HG03103 (cell line): ENCODE measurements around the gene STX19.
"Not testable (repeated sequence)": the region's sequence is repeated elsewhere in the genome, so short reads cannot be mapped to it uniquely, and the experiment has no call there.

ENCODE experiments used
- ATAC-seq: cut with Tn5 transposase; IDR thresholded peaks from one replicate; pipeline ENCODE4 v1.9.1; 2021; ENCODE audit warnings: low read depth; ENCODE audit not compliant: unreplicated experiment

STX19 gene, protein sequence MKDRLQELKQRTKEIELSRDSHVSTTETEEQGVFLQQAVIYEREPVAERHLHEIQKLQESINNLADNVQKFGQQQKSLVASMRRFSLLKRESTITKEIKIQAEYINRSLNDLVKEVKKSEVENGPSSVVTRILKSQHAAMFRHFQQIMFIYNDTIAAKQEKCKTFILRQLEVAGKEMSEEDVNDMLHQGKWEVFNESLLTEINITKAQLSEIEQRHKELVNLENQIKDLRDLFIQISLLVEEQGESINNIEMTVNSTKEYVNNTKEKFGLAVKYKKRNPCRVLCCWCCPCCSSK

GRCh38 chr3:94028093-94028837, at the start of gene STX19:
STX19 (minus strand) TSS chr3:94028597; CDS start chr3:94015269, 13,328 bp downstream.
- ATAC-seq: no peak

DNA sequence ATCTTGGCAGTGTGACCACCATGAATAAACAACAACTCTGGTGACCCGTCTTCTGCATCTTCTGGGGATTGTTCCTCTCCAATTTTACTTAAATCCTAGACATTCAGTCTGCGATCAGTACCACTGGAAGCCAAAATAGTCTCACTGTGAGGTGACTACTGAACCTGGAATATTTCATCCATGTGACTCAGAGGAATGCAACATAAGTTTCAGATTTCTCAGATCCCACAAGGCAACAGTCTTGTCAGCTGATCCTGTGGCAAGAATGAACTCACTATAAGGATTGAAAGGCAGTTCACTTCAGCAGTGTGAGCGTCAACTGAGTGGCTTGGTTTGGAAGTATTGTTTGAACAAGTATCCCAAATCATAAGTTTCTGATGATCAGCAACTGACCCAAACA, 47.7 kb upstream of the STX19 start:
- ATAC-seq: no peak

GRCh38 chr3:94071713-94072284, 43.4 kb upstream of the STX19 start:
- ATAC-seq: peak; percentile 86

GRCh38 chr3:94070341-94070911, 42.0 kb upstream of the STX19 start:
- ATAC-seq: no peak

DNA sequence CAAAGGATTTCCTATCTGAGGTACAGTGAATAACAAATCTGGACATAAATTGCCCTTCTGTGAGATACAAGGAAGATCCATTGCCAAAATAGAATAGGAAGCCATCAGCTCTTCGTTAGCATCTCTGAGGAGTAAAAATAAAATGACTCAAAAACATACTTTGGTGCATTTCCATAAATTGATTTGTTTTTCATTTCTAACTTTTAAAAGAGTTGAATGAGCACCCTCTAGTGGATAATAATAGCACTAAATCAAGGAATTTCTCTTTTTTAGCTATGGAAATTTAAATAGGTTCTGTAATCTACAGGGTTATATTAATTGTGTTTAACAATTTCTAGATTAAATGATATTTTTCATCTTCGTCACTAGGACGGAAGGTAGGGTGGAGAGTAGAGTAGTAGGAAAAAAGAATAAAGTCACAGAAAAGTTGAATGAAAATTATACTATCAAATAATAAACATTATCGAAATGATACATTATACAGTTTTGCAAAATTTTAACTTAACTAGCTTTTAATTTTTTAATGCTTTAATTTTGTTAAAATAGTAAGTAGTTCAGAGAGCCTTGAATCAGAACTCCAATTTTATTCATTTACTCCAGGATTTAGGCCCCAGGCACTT, 40.9 kb upstream of the STX19 start:
- ATAC-seq: no peak

GRCh38 chr3:94066506-94067500, 38.4 kb upstream of the STX19 start:
- ATAC-seq: no peak

GRCh38 chr3:94065819-94066480, 37.6 kb upstream of the STX19 start:
- no peak for ATAC-seq

- ATAC-seq: no peak
Measured at GRCh38 chr3:94065122-94065521, 36.7 kb upstream of the STX19 start.

DNA sequence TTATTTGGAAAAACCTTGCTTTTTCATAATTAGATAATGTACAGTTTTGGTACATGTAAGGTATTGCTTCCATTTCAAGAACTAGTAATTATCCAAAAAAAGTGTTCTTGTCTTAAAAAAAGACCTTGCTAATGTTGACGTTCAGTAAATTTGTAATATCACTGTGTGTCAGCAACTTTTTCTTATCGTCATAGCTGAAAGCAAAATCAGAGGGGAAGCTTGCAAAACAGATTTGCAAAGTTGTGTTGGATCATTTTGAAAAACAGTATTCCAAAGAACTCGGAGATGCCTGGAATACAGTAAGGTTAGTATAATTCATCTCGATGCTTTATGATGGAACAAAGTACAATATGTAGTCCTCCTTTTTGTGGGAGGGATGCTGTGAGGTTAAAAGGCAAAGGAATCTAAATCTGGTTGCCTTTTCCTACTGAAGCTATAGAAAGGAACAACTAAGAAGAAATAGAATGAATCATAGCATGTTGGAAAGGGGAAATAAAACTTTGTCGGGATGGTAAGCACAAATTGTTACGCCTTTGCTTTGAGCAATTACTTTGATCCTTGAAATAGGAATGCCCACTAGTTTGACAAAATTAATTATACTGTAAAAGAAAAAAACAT, 36.0 kb upstream of the STX19 start:
- no peak for ATAC-seq

- no peak for ATAC-seq
Measured at GRCh38 chr3:94063496-94064119, 35.2 kb upstream of the STX19 start.

GRCh38 chr3:94062513-94063404, 34.4 kb upstream of the STX19 start, which contains the start of the genes DHFR2 and NSUN3:
DHFR2 (minus strand) TSS chr3:94062916; CDS start chr3:94061511, 1,405 bp downstream.
NSUN3 (plus strand) TSS chr3:94063061; CDS start chr3:94063127, 66 bp downstream.
- peak; percentile 87 for ATAC-seq

- ATAC-seq: no peak
Measured at GRCh38 chr3:94061297-94061696, 32.9 kb upstream of the STX19 start.

- ATAC-seq: no peak
Measured at GRCh38 chr3:94050546-94050945, 22.1 kb upstream of the STX19 start.

DNA sequence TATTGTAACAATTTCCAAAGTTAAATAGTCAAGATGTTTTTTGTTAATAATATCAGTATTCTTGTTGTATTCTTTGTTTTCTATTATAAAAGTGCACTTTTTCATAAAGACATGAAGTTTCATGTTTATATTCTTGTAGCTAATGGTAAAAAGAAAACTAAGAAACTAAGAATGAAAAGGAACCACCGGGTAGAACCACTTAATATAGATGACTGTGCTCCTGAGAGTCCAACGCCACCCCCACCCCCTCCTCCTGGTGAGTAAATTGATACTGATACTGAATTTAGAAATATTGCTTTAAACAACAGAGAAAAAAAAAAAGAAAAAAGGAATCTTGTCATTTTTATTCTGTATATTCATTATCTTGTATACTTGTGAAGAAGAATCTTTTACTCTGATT, 20.9 kb upstream of the STX19 start:
- no peak for ATAC-seq

DNA sequence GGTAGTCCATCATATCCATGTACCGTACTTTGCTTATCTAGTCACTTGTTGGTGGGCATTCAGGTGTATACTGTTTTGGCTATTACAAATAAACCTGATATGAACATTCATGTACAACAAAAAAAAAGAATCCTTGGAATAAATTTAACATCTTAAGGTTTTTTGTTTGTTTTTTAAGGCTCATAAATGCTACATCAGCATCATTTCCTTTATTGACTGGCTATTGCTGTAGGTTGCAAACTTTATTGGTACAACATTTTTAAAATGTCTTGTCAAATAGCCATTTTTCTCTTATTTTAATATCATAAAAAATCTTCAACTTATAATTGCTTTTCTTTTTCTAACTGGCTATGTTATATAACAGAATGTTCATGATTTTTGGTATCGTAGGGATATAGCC, 18.1 kb upstream of the STX19 start:
- no peak for ATAC-seq

DNA sequence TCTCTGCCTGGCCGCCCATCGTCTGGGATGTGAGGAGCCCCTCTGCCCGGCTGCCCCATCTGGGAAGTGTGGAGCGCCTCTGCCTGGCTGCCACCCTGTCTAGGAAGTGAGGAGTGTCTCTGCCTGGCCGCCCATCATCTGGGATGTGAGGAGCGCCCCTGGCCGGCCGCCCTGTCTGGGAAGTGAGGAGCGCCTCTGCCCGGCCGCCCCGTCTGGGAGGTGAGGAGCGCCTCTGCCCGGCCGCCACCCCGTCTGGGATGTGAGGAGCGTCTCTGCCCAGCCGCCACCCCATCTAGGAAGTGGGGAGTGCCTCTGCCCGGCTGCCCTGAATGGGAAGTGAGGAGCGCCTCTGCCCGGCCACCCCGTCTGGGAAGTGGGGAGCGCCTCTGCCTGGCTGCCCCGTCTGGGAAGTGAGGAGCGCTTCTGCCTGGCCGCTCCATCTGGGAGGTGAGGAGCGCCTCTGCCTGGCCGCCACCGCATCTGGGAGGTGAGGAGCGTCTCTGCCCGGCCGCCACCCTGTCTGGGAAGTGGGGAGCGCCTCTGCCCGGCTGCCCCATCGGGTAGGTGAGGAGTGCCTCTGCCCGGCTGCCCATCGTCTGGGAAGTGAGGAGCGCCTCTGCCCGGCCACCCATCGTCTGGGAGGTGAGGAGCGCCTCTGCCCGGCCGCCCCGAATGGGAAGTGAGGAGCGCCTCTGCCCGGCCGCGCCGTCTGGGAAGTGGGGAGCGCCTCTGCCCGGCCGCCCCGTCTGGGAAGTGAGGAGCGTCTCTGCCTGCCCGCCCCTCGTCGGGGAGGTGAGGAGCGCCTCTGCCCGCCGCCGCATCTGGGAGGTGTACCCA, 15.9 kb upstream of the STX19 start:
- ATAC-seq: not testable (repeated sequence)
